Caco-2 (cell line): ENCODE results near the gene SEC14L1. TPM values are rescaled to one million over a fixed set of nuclear protein-coding genes. Genes with fewer than 3 reads are reported as not detected.
"Not testable (repeated sequence)": the region's sequence is repeated elsewhere in the genome, so short reads cannot be mapped to it uniquely, and the experiment has no call there.

Source experiments
- BruUV-seq: library from RNA; stranded (reverse); fragments of 400-500 nt; replicated peaks from 2 replicates; lab custom pipeline; 2021; lab: Mats Ljungman, UMichigan
- CTCF ChIA-PET: fragments of 300-600 bp; sonication (Branson Sonifier 250); formaldehyde crosslinking; loops from one replicate; lab custom pipeline; 2022; ENCODE audit warnings: antibody characterized with exemption; lab: Charles Lee
- POLR2A ChIA-PET: fragments of 300-600 bp; sonication (Branson Sonifier 250); formaldehyde crosslinking; loops from one replicate; lab custom pipeline; 2022; ENCODE audit warnings: antibody characterized with exemption; lab: Charles Lee
- DNase-seq, 2 experiments: peaks; one replicate each; pipeline versions ENCODE4 v3.0.0 to v3.0.0-alpha.2; 2020 to 2022
- H3K27me3 ChIP-seq: replicated peaks from 2 replicates; pipeline ENCODE4 v1.6.0; 2011; ENCODE audit warnings: low read length; ENCODE audit not compliant: control insufficient read depth, insufficient read depth
- H3K36me3 ChIP-seq: 2 replicates; pipeline ENCODE4 v1.5.1; 2011; ENCODE audit warnings: low read length; ENCODE audit not compliant: control insufficient read depth, insufficient read depth
- H3K4me1 ChIP-seq: fragments of 250-450 bp; sonication (Bioruptor Pico); 2 replicates; pipeline ENCODE4 v1.5.1; 2020; ENCODE audit warnings: mild to moderate bottlenecking
- H3K4me3 ChIP-seq: 2 replicates; pipeline ENCODE4 v1.5.1; 2011; ENCODE audit warnings: low read depth, mild to moderate bottlenecking, control low read depth, low read length
- H3K9me3 ChIP-seq: fragments of 250-450 bp; sonication (Bioruptor Pico); 2 replicates; pipeline ENCODE4 v1.5.1; 2020; ENCODE audit warnings: mild to moderate bottlenecking, moderate library complexity
- H3K27ac Mint-ChIP-seq: one replicate; pipeline ENCODE4 v1.8.0; 2022; ENCODE audit warnings: mixed read lengths; ENCODE audit not compliant: unreplicated experiment
- H3K27me3 Mint-ChIP-seq: one replicate; pipeline ENCODE4 v1.8.0; 2022; ENCODE audit warnings: mixed read lengths; ENCODE audit not compliant: insufficient read depth, unreplicated experiment
- H3K36me3 Mint-ChIP-seq: one replicate; pipeline ENCODE4 v1.8.0; 2022; ENCODE audit warnings: mild to moderate bottlenecking, mixed read lengths; ENCODE audit not compliant: insufficient read depth, unreplicated experiment
- H3K4me1 Mint-ChIP-seq: one replicate; pipeline ENCODE4 v1.8.0; 2022; ENCODE audit warnings: low read depth, mixed read lengths; ENCODE audit not compliant: unreplicated experiment
- H3K4me3 Mint-ChIP-seq: one replicate; pipeline ENCODE4 v1.8.0; 2022; ENCODE audit warnings: mild to moderate bottlenecking, moderate library complexity, mixed read lengths; ENCODE audit not compliant: unreplicated experiment
- H3K9me3 Mint-ChIP-seq: one replicate; pipeline ENCODE4 v1.8.0; 2022; ENCODE audit warnings: mixed read lengths; ENCODE audit not compliant: unreplicated experiment
- CTCF ChIP-seq, 2 experiments: fragments of 200-600 bp in 1 of 2; IDR thresholded peaks; 1 replicate in 1 of 2; 2 replicates in 1 of 2; pipeline versions ENCODE4 v1.5.1 to v1.8.0; 2011 to 2022; ENCODE audit warnings: antibody characterized with exemption in 1 of 2, control low read depth in 1 of 2, inconsistent platforms in 1 of 2, low read depth in 1 of 2, low read length in 1 of 2, mild to moderate bottlenecking in 1 of 2, moderate library complexity in 1 of 2; ENCODE audit not compliant: insufficient read depth in 1 of 2, severe bottlenecking in 1 of 2, unreplicated experiment in 1 of 2
- intact Hi-C: fragments of 100-400 bp; cut with micrococcal nuclease; formaldehyde crosslinking; loops from one replicate; pipeline ENCODE4 v1.10.0; 2022; ENCODE audit not compliant: unreplicated experiment
- total RNA-seq: library from RNA; stranded (reverse); gene quantifications from 2 replicates; pipeline ENCODE4 v1.2.3, GENCODE V29; 2022

Gene SEC14L1
- total RNA-seq, 1 experiment from 2014 or later: 92.0 TPM

GRCh38 chr17:77253611-77254051 is 112.9 kb downstream of the SEC14L1 start:
- Mint-ChIP-seq H3K4me1 (peaks cover 17% of the 10 kb centered on the region), H3K4me3 (no peak overlapping the region), H3K27ac (no peak overlapping the region), H3K27me3 (peaks cover 3% of the 10 kb centered on the region), H3K36me3 (peaks cover 5% of the 10 kb centered on the region), H3K9me3 (no peaks in the 10 kb centered on the region)
- no peaks in the 10 kb centered on the region for H3K9me3 ChIP-seq
- H3K4me3 ChIP-seq: no peak overlapping the region
- CTCF ChIA-PET: interaction anchor here (0.6 kb wide), 1 partner anchor 173 kb away, joined by 5 read pairs; no protein-coding TSS in a partner anchor
- no peaks in the 10 kb centered on the region for H3K27me3 ChIP-seq
- no peaks in the 10 kb centered on the region for H3K36me3 ChIP-seq
- TF ChIP-seq CTCF (IDR thresholded peaks at IDR 0.05; ENCODE audit: insufficient read depth in 1 of 2, low read depth in 1 of 2, low read length in 1 of 2, severe bottlenecking in 1 of 2, unreplicated experiment in 1 of 2): no peak
- DNase-seq: no peak
- no TSS peak for BruUV-seq
- intact Hi-C loops: loop anchor here (10.0 kb wide), 1 partner anchor 241 kb away; no protein-coding TSS in a partner anchor
- POLR2A ChIA-PET: no interaction called here
- H3K4me1 ChIP-seq: peaks cover 22% of the 10 kb centered on the region

- Mint-ChIP-seq H3K4me3 (peak overlapping the region; percentile 33), H3K36me3 (peaks cover 5% of the 10 kb centered on the region), H3K27ac (peak overlapping the region; percentile 91), H3K4me1 (peaks cover 17% of the 10 kb centered on the region), H3K9me3 (no peaks in the 10 kb centered on the region), H3K27me3 (no peaks in the 10 kb centered on the region)
- CTCF ChIA-PET: interaction anchor here (0.5 to 1.5 kb wide), 15 partner anchors 12 to 199 kb away, joined by 3 to 7 read pairs (median 3); no protein-coding TSS in a partner anchor
- TF ChIP-seq CTCF (IDR thresholded peaks at IDR 0.05; ENCODE audit: insufficient read depth in 1 of 2, low read depth in 1 of 2, low read length in 1 of 2, severe bottlenecking in 1 of 2, unreplicated experiment in 1 of 2): no peak
- POLR2A ChIA-PET: interaction anchor here (1.5 kb wide), 1 partner anchor 167 kb away, joined by 5 read pairs; no protein-coding TSS in a partner anchor
- Histone ChIP-seq H3K9me3 (no peaks in the 10 kb centered on the region; the same call in 1 of the 2 replicates), H3K4me3 (no peak overlapping the region), H3K4me1 (peaks cover 22% of the 10 kb centered on the region), H3K27me3 (no peaks in the 10 kb centered on the region), H3K36me3 (no peaks in the 10 kb centered on the region)
- DNase-seq: peak; percentile 64 to 82
- BruUV-seq: no TSS peak
- intact Hi-C loops: loop anchor here (10.0 kb wide), 1 partner anchor 240 kb away; no protein-coding TSS in a partner anchor
Observed at GRCh38 chr17:77254951-77255825, 114.4 kb downstream of the SEC14L1 start.

GRCh38 chr17:77255970-77256369 is 115.2 kb downstream of the SEC14L1 start:
- peaks cover 22% of the 10 kb centered on the region for H3K4me1 ChIP-seq
- H3K27me3 Mint-ChIP-seq, H3K4me3 ChIP-seq, H3K9me3 ChIP-seq, H3K4me3 Mint-ChIP-seq, BruUV-seq, H3K9me3 Mint-ChIP-seq, DNase-seq, H3K36me3 ChIP-seq, H3K27me3 ChIP-seq, H3K27ac Mint-ChIP-seq, H3K36me3 Mint-ChIP-seq: not testable (repeated sequence)
- intact Hi-C loops: loop anchor here (10.0 kb wide), 1 partner anchor 239 kb away; no protein-coding TSS in a partner anchor
- CTCF ChIA-PET: interaction anchor here (0.6 to 1.5 kb wide), 4 partner anchors 11 to 200 kb away, joined by 3 to 5 read pairs (median 4); no protein-coding TSS in a partner anchor
- POLR2A ChIA-PET: interaction anchor here (1.5 kb wide), 1 partner anchor 167 kb away, joined by 5 read pairs; no protein-coding TSS in a partner anchor
- H3K4me1 Mint-ChIP-seq: peaks cover 17% of the 10 kb centered on the region
